IPS-NIHi7 (cell line): ENCODE results near the gene DTX3L.

Experiments used
- DNase-seq: peaks from one replicate; pipeline ENCODE4 v3.0.0; 2012; ENCODE audit warnings: mixed read lengths; ENCODE audit errors: extremely low spot score

DTX3L gene

DNA sequence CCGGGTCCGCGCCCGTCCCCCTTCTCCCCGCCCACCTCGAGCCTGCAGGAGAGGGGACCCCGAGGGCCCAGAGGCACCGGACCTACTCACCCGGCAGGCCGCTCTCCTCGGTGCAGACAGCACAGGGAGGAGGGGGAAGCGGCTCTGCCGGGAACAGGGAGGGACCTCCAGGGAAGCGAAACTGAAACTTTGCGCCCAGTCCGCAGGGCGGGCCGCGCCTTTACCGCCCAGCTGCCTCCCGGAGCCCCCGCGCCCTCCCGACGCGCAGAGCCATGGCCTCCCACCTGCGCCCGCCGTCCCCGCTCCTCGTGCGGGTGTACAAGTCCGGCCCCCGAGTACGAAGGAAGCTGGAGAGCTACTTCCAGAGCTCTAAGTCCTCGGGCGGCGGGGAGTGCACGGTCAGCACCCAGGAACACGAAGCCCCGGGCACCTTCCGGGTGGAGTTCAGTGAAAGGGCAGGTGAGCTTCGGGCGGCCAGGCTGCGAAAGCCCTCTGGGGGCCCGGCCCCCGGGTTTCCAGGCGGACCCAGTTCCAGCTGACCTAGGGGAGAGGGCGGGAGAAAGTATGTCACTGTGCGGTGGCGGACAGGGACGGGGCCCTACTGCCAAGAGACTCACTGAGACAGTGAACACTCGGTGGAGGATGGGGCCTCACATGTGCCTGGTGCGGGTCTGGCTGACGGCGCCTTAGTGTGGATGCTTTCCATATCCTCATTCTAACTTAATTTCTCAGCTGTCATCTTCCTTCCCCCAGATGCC, at the start of gene DTX3L, which contains the start of gene PARP9:
TSS of gene DTX3L (plus strand) at position 184 of the 758 bp plus-strand sequence. CDS start at position 273, 89 bp downstream.
TSS of gene PARP9 (minus strand) at position 146 of the 758 bp plus-strand sequence. CDS start 4,680 bp downstream, outside the sequence.
- DNase-seq = peak; percentile 85

DNA sequence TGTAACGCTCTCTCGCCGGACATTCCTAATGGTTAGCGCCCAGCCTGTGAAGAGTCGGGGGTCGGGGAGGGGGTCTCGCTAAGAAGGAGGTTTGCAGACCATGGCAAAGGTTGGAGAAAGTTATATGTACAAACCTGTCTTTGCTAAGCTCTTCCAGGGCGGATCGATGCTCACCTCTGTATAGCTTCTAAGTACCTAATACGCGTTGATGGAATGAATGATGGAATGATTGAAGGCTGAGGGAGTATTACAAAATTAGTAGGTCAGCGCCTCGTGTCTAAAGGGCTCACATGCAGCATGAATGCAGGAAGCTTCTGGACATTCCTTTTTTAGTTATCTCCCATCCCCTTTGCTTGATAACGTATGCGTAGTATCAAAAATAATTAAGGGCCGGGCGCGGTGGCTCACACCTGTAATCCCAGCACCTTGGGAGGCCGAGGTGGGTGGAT, 49.1 kb upstream of the DTX3L start:
- no peak for DNase-seq

DNA sequence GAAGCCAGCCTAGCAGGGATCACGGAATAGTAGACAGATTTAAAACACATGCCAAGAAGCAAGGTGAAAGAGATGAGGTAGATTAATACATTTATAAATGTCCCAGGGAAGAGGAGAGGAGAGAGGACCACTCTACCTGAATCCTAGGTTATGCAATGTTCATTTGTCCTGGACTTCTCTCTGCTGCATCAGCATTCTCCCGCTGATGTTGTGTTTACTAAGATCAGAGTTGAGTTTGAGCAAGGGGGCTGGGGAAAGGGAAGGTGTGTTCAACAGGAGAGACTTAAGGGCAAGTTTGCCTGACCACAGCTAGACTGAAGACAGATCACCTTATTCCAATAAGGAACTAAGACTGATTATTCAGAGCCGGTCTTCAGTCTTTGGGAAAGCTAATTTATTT, 48.3 kb upstream of the DTX3L start:
- no peak for DNase-seq

DNA sequence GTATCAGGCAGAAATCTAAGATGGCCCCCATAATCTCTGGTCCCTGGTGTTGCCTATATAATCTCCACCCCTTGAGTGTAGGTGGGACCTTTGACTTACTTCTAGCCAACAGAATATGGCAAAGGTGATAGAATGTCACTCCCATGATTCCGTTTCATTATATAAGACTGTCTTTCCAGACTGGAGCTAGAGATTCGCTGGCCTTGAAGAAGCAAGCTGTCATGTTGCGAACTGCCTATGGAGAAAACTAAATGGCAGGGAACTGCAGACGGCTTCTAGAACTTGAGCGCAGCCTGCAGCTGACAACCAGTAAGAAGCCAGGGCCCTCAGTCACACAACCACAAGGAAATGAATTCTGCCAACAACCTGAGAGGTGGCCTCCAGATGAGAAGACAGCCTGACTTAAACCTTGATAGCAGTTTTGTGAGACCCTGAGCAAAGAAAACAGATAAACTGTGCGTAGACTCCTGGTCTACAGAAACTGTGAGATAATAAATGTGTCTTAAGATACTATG, 47.2 kb upstream of the DTX3L start:
- DNase-seq = no peak

DNA sequence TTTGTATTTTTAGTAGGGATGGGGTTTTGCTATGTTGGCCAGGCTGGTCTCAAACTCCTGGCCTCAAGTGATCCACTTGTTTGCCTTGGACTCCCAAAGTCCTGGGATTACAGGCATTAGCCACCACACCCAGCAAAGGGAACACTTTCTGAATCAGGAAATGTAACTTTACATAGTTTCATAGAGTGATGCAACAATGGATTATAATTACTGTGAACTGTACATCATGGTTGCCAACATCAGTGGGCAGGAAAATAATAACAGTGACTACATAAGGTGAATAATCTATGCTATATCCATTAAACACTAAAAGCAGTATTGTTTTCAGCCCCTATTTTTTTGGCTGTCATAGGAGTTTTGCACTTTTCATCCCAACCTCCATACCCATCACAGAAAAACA, 44.4 kb upstream of the DTX3L start:
- no peak for DNase-seq

DNA sequence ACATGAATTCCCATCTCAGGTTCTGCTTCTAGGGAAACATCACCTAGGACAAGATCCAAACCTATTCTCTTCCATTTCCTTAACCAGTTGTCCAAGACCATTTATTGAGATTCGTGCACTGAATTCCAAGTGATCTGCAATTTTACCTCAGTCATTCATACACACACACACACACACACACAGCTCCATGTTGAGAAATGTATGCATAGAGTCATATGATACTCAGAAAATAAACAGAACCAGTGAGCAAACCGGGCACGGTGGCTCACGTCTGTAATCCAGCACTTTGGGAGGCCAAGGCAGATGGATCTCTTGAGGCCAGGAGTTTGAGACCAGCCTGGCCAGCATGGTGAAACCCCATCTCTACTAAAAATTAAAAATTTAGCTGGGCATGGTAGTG, 43.3 kb upstream of the DTX3L start:
- no peak for DNase-seq

DNA sequence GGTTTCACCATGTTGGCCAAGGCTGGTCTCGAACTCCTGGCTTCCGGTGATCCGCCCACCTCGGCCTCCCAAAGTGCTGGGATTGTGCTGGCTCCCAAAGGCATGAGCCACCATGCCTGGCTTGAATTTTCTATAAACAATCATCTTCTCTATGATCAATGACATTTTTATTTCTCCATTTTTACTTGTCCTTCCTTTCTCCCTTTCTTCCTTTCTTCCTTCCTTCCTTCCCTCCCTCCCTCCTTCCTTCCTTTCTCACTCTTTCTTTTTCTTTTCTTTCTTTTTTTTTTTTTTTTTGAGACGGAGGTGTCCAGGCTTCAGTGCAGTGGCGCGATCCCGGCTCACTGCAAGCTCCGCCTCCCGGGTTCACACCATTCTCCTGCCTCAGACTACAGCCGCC, 40.8 kb upstream of the DTX3L start:
- DNase-seq = no peak

DNA sequence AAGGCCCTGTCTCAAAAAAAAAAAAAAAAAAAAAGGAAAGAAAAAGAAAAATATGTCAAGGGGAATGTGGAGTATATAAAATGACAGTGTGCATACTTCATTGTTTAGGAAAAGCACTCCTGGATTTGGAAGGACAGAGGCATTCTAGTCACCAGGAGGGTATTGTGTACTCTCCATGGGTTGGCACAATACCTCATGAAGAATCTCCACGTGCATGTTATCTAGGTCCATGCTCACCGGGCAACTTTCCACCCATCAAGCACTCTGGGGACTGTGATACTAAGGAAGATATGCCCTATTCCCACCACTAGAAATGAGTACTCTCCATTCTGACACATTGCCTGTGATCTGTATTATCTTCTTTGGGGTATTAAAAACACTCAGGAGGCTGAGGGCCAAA, 34.0 kb upstream of the DTX3L start:
- DNase-seq = no peak

DNA sequence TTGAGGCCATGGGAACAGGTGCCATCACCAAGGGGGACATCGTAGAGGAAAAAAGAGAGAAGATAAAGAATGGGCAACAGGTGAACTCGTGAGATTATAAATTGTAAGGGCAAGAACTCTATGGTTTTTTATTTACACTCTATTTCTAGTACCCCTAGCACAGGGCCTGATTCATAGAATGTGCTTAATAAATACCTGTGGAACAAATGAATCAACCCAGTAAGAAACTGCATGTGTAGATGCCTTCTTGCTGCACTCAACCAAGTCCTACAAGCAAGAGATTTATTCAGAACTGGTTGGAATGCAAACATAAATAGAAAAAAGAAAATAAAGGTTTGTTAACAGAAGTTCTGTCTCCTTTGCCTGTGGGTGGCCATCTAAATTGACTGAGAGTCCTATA, 30.7 kb upstream of the DTX3L start:
- DNase-seq = no peak

DNA sequence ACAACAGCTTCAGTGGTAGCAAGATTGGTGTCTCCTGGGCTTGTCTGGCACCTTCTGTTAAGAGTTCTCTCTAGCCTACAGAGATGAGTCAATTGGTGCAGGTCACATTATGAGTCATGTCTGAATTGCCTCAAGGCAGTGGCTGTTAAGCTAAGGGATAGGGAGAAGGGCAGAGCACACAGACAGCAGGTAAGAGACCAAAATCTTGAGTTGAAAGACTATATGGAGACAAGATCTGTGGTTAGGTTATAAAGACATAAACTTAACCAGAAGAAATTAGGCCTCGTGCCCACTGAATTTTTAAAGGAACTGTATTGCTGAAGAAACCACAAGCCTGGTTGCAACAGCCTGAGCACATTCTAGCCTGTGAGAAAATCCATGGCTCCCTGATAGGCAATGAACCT, 30.2 kb upstream of the DTX3L start:
- DNase-seq = peak; percentile 51

DNA sequence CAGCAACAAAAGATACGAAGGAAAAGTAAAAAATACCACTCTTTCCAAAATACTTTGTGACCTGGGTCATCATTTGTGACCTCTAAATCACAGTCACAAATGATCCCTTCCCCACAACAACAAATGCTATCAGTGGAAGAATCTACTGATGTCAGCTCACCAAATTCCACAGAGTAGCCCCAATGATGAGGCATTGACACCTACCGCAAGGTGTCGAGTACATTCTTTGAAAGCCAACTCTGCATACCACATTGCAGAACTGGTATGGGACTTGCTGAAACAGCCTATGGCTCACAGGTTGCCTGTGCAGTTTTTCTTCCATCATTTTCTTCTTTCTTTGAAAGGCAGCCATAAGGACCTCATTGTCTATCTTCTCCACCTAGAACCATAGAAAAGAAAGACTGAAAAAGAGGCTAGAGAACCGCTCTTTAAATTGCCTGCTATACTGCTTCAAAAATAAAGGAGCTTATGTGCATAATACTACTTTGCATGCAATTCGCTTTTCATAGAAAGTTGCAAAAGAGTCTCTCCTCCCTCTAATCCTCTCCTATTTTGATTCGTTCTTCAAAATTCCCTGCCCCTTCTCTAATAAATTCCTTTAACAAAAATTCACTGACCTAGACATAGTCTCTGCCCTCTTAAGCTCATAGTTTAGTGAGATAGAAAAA, 28.0 kb upstream of the DTX3L start:
- peak; percentile 56 for DNase-seq

DNA sequence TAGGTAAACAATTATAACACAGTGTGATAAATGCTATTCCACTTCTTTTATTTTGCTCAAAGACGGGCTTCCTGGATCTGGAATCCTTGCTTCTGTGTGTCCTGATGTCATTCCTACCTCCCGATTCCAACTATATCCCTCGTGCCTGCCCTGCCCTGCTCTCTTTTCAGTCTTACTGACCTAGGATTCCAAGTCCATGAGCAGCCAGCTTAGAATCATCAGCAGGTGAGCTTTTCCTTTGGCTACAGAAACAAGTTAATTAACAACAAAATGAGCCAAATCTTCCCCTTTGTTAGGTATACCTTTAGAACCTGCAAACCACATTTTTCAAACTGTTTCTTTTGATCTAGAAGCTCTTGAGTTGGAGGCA, 27.5 kb upstream of the DTX3L start:
- DNase-seq = peak; percentile 26

DNA sequence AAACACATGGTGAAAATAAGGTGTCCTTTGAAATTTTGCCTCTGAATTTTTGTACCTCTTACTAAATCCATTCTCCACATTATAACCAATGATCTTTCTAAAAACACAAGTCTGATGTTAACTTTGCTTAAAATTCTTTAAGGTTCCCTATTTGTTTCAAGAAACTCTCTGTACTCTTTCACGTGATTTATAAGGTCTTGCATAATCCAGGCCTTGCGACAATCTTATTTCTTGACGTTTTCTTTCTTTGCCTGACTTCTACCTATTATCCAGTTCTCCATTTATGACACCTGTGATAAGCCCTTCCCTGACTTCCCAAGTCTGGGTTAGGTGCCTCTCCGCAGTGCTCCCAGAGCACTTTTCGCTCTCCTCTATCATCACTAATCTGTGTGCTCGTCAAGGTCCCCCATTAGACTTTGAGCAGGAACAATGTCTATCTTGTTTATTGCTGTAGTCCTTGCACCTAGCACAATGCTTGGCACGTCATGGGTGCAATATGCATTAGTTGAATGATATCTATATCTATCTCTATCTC, 25.1 kb upstream of the DTX3L start:
- no peak for DNase-seq

DNA sequence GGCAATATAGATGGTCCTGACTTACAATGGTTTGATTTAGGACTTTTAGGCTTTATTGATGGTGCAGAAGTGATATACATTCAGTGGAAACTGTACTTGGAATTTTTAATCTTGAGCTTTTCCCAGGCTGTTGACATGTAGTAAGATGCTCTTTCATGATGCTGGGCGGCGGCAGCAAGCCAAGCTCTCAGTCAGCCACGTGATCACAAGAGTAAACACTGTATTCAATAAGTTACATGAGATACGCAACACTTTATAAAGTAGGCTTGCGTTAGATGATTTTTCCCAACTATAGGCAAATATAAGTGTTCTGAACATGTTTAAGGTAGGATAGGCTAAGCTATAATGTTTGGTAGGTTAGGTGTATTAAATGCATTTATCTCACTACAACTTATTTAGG, 18.0 kb upstream of the DTX3L start:
- DNase-seq = no peak

DNA sequence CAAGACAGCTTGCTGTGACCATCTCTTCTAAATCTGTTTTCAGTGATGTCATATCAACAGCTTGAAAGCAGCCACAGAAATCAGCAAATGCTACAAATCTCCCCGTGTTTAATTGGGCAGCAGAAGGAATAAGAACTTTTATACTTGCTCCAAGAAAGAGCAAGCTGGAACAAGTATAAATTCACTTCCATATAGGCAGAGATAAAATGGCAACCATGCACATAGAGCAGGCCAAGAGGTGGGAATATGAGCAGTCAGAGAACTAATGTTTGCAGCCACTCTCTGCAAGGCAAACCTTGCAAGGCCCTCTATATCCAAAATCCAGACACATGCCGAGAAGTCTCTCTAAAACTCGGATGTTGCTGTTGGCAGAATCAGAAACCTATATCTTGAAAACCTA, 16.1 kb upstream of the DTX3L start:
- DNase-seq = no peak

DNA sequence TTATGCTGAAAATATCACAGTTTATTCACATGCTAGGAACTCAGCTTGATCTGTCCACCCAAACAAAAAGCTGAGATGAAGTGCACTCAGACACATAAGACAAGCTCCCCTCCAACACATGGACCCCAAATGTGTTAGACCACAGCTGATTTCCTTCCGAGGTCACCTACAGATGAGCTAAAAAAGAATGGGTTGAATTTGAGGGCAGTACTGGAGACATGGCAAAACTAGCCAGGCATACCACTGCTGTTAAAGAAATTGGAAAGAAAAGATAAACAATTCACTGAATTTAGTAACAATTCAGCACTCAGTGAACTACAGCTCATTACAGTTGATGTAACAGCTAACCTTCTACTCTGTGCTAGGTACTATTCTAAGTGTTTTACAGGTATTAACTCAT, 15.5 kb upstream of the DTX3L start:
- no peak for DNase-seq

DNA sequence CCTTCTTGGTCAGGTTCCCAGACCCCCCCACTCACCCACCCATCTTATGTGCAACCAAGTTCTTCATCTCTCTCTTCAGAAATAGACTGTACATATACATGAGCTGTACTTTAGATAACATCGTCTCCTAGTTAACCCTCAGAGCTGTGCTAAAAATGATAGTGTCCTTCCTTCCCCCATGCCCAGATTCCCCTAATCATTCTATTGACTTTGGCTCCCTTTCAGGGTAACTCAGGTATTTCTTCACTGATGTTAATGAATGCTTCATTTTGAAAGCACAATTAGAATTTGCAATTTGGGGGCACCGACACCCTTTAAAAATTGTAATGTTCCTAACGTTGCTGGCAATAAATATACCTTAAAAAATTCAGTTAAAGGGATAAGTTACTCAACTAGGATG, 11.0 kb upstream of the DTX3L start:
- DNase-seq = no peak

DNA sequence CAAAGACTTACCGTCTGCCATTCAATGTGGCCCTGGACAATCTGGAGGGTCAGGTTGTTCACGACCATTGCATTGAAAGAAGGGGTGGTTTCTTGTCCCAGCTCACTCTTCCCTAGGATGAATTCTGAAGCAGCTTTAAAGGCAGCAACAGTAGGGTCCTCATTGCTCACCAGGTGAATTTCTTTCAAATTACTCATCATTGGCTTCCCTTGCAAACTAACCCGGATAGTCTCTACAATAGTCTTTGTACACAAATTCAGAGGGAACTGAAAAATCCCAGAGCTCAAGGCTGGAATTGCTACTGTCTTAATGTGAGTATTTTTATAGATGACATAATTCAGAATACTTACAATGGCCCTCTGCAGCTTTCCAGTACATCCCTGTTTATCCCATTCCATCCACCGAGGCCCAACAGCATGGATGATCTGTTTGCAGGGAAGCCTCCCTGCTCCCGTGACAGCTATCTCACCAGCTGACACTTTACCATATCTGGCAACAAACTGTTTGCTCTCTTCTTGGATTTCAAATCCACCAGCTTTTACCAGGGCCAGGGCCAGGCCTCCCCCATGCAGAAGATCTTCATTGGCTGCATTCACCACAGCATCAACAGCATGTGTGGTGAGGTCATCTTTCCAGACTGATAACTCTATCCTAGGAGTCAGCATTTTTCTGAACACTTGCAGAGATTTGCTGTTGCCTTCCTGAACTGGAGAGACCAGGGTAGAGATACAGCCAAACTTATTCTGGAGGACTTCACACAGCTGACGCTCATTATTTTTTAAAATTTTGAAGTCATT, 8.7 kb upstream of the DTX3L start:
- DNase-seq = no peak

DNA sequence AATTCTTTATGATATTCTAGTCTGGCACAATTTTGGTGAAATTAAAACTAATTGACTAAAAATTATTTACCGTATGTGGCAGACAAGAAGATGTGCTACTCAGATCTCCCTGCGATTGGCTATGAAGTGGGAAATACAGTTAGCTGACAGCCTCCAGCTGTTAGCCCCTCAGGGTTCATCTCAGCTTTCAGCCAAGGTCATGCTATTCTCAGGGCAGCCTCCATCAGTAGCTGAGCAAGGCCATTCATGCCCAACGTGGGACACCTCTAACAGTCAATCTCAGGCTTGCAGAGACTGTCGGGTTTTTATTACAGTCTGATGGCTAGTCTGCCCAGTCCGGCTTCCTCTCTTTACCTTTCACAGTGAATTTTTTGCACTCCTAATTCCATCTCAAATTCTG, 6.8 kb upstream of the DTX3L start:
- DNase-seq = no peak

DNA sequence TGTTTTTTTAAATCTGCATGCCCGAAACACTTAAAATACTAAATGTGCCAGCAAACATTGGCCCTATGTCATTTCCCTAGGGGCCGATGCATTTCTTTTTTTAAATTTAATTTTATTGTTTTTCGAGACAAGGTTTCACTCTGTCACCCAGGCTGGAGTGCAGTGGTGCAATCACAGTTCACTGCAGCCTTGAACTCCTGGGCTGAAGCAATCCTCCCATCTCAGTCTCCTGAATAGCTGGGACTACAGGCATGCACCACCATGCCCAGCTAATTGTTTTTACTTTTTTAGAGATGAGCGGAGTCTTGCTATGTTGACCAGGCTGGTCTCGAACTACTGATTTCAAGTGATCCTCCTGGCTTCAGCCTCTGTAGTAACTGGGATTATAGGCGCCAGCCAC, 5.5 kb upstream of the DTX3L start:
- DNase-seq = no peak

DNA sequence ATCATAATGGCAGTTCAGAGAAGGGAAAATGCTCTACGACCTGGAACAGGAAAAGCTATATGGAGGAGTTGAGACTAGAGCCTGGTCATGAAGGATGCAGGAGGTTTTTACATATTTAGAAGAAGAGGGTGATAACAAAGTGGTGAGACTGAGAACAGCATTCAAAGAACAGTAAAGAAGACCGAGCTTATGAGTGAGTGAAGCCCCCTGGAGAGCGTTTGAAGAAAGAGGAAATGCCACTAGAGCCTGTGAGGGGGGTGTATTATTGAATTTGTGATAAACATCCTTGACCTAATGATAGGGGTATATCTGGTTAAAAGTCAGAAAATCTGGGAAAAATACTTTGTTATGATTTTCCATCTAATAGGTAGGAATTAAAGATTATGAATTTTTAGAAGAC, 4.2 kb upstream of the DTX3L start:
- no peak for DNase-seq

DNA sequence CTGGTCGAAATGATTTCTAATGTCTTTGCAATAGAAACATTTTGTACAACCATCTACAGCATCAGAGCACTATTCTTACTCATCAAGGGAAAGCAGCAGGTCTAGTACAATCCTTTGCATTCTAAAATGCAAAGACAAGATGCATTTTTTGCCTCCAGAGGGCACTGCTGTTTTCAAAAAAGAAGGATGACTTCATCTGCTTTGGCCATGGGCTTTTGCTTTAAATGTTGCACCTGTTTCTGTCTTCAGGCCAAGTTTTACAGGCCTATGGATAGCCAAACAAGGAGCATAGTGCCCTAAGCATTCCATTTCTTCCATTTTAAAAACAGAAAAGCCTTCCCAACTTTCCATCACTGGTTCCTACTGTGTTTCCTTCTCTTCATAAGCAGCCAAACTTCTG, 3.5 kb upstream of the DTX3L start:
- DNase-seq = peak; percentile 43
